Measurements from ENCODE around the gene FMNL1. TPM values are rescaled to one million over a fixed set of nuclear protein-coding genes. Genes with fewer than 3 reads are reported as not detected.
A peak's percentile ranks its signal among the peaks of the same experiment; 100 is the strongest.

The FMNL1 gene
- polyA plus RNA-seq, 1 experiment, result 1.1 TPM

GRCh38 chr17:45283711-45284110 is 62.0 kb downstream of the FMNL1 start:
- no peaks in the 10 kb centered on the region for H3K9me3 ChIP-seq (ENCODE audit: control insufficient read depth, insufficient read depth, low read length)
- CTCF ChIA-PET, result interaction anchor here (0.6 to 2.0 kb wide), 3 partner anchors 43 to 142 kb away, joined by 3 to 9 read pairs (median 3); no protein-coding TSS in a partner anchor

GRCh38 chr17:45284176-45285140 is 62.8 kb downstream of the FMNL1 start:
- CTCF ChIA-PET, result interaction anchor here (0.6 to 2.0 kb wide), 4 partner anchors 7 to 142 kb away, joined by 3 to 9 read pairs (median 4); no protein-coding TSS in a partner anchor

More at GRCh38 chr17:45283711-45284110, 62.0 kb downstream of the FMNL1 start:
- Histone ChIP-seq H3K4me3 (ENCODE audit: low read depth, low read length) (no peak overlapping the region), H3K27me3 (ENCODE audit: control insufficient read depth, insufficient read depth, low read length) (no peaks in the 10 kb centered on the region), H3K27ac (ENCODE audit: low read depth, low read length) (peak overlapping the region; percentile 77)
- TF ChIP-seq CTCF (IDR thresholded peaks at IDR 0.05; ENCODE audit: low read depth, low read length), result no peak
- POLR2A ChIA-PET, result interaction anchor here (1.2 to 1.3 kb wide), 2 partner anchors 18 to 33 kb away, joined by 3 to 12 read pairs; partner anchors contain the start of gene MAP3K14
- no peak for DNase-seq (ENCODE audit: low read depth, low spot score)

GRCh38 chr17:45286286-45286685 is 64.6 kb downstream of the FMNL1 start:
- no peak for TF ChIP-seq CTCF (IDR thresholded peaks at IDR 0.05; ENCODE audit: low read depth, low read length)
- ChIA-PET CTCF (interaction anchor here (1.3 to 2.4 kb wide), 2 partner anchors 9 to 98 kb away, joined by 6 to 9 read pairs; no protein-coding TSS in a partner anchor), POLR2A (interaction anchor here (0.6 kb wide), 1 partner anchor 1755 kb away, joined by 3 read pairs; no protein-coding TSS in a partner anchor)
- no peak overlapping the region for H3K27ac ChIP-seq (ENCODE audit: low read depth, low read length)
- no peak for DNase-seq (ENCODE audit: low read depth, low spot score)
- H3K4me3 ChIP-seq (ENCODE audit: low read depth, low read length), result no peak overlapping the region
- H3K9me3 ChIP-seq (ENCODE audit: control insufficient read depth, insufficient read depth, low read length), result no peaks in the 10 kb centered on the region
- H3K27me3 ChIP-seq (ENCODE audit: control insufficient read depth, insufficient read depth, low read length), result no peaks in the 10 kb centered on the region

More at GRCh38 chr17:45284176-45285140, 62.8 kb downstream of the FMNL1 start:
- DNase-seq (ENCODE audit: low read depth, low spot score), result no peak
- Histone ChIP-seq H3K4me3 (ENCODE audit: low read depth, low read length) (no peak overlapping the region), H3K27me3 (ENCODE audit: control insufficient read depth, insufficient read depth, low read length) (no peaks in the 10 kb centered on the region), H3K27ac (ENCODE audit: low read depth, low read length) (no peak overlapping the region), H3K9me3 (ENCODE audit: control insufficient read depth, insufficient read depth, low read length) (no peaks in the 10 kb centered on the region)
- POLR2A ChIA-PET, result no interaction called here
- TF ChIP-seq CTCF (IDR thresholded peaks at IDR 0.05; ENCODE audit: low read depth, low read length), result peak; percentile 19; the same call in 1 of the 2 replicates

GRCh38 chr17:45287526-45288500 is 66.1 kb downstream of the FMNL1 start:
- CTCF ChIA-PET, result interaction anchor here (0.7 to 2.4 kb wide), 5 partner anchors 10 to 152 kb away, joined by 3 to 9 read pairs (median 4); partner anchors contain the start of gene ACBD4
- no peak for DNase-seq (ENCODE audit: low read depth, low spot score)

More at GRCh38 chr17:45287526-45288500, 66.1 kb downstream of the FMNL1 start:
- no peak overlapping the region for H3K4me3 ChIP-seq (ENCODE audit: low read depth, low read length)
- POLR2A ChIA-PET, result interaction anchor here (0.6 to 0.9 kb wide), 2 partner anchors 11 to 82 kb away, joined by 3 to 6 read pairs; no protein-coding TSS in a partner anchor
- no peaks in the 10 kb centered on the region for H3K27me3 ChIP-seq (ENCODE audit: control insufficient read depth, insufficient read depth, low read length)
- no peaks in the 10 kb centered on the region for H3K9me3 ChIP-seq (ENCODE audit: control insufficient read depth, insufficient read depth, low read length)
- H3K27ac ChIP-seq (ENCODE audit: low read depth, low read length), result no peak overlapping the region
- no peak for TF ChIP-seq CTCF (IDR thresholded peaks at IDR 0.05; ENCODE audit: low read depth, low read length)

Measured in AG04450 (cell line).